GM23248 (cell line): ENCODE data around the gene USP24.

Experiments used
- EZH2 ChIP-seq: fragments of 200-600 bp; sonication (generic); IDR thresholded peaks from 2 replicates; pipeline ENCODE4 v1.6.1; 2018; ENCODE audit warnings: antibody characterized with exemption, mild to moderate bottlenecking; ENCODE audit not compliant: insufficient read depth, poor library complexity, severe bottlenecking
- EZH2phosphoT487 ChIP-seq: fragments of 200-600 bp; sonication (generic); IDR thresholded peaks from 2 replicates; pipeline ENCODE4 v1.6.1; 2018; ENCODE audit warnings: antibody characterized with exemption, moderate library complexity, mild to moderate bottlenecking, low read depth; ENCODE audit not compliant: insufficient read depth

- TF ChIP-seq EZH2, result no peak
- no peak for TF ChIP-seq EZH2phosphoT487
Measured at GRCh38 chr1:55060133-55060999, 154.8 kb downstream of the USP24 start.
